Loucy (cell line): ENCODE data around the gene CENPF.

Source experiments
- H2AFZ ChIP-seq: fragments of 200-600 bp; sonication (generic); 2 replicates; pipeline ENCODE4 v1.6.0; 2016; ENCODE audit warnings: antibody characterized with exemption, mild to moderate bottlenecking, low read length, moderate library complexity
- H3F3A ChIP-seq: fragments of 200-600 bp; 2 replicates; pipeline ENCODE4 v1.6.0; 2016; ENCODE audit warnings: antibody characterized with exemption, low read depth, mild to moderate bottlenecking
- H3K27me3 ChIP-seq: fragments of 200-600 bp; sonication (generic); 2 replicates; pipeline ENCODE4 v1.6.1; 2014; ENCODE audit warnings: low read length, mild to moderate bottlenecking; ENCODE audit not compliant: insufficient read depth, poor library complexity, severe bottlenecking
- H3K36me3 ChIP-seq: fragments of 200-600 bp; sonication (generic); 2 replicates; pipeline ENCODE4 v1.6.1; 2016; ENCODE audit warnings: low read length; ENCODE audit not compliant: insufficient read depth
- H3K4me1 ChIP-seq: fragments of 200-600 bp; sonication (generic); 2 replicates; pipeline ENCODE4 v1.5.1; 2014; ENCODE audit warnings: low read length, mild to moderate bottlenecking; ENCODE audit not compliant: insufficient read depth, poor library complexity, severe bottlenecking
- H3K4me2 ChIP-seq: fragments of 200-600 bp; sonication (generic); 2 replicates; pipeline ENCODE4 v1.6.0; 2014; ENCODE audit warnings: antibody characterized with exemption, low read length, low read depth, mild to moderate bottlenecking; ENCODE audit not compliant: poor library complexity, severe bottlenecking
- H3K4me3 ChIP-seq: fragments of 200-600 bp; sonication (generic); 2 replicates; pipeline ENCODE4 v1.5.1; 2014; ENCODE audit warnings: low read length, mild to moderate bottlenecking, mixed read lengths; ENCODE audit not compliant: poor library complexity, severe bottlenecking
- H3K79me2 ChIP-seq: fragments of 200-600 bp; sonication (generic); 2 replicates; pipeline ENCODE4 v1.6.1; 2014; ENCODE audit warnings: low read length; ENCODE audit not compliant: insufficient read depth
- H3K9ac ChIP-seq: fragments of 200-600 bp; sonication (generic); 2 replicates; pipeline ENCODE4 v1.6.0; 2014; ENCODE audit warnings: mild to moderate bottlenecking, low read depth, low read length, moderate library complexity; ENCODE audit not compliant: poor library complexity, severe bottlenecking
- H3K9me2 ChIP-seq: fragments of 200-600 bp; sonication (generic); replicated peaks from 2 replicates; pipeline ENCODE4 v1.6.1; 2016; ENCODE audit warnings: low read depth, low read length, mixed read lengths
- H3K9me3 ChIP-seq: fragments of 200-600 bp; sonication (generic); 2 replicates; pipeline ENCODE4 v1.6.1; 2014; ENCODE audit warnings: mild to moderate bottlenecking, antibody characterized with exemption, low read length, low read depth; ENCODE audit not compliant: insufficient read depth
- H4K20me1 ChIP-seq: fragments of 200-600 bp; sonication (generic); 2 replicates; pipeline ENCODE4 v1.6.0; 2014; ENCODE audit warnings: antibody characterized with exemption, low read length, mild to moderate bottlenecking; ENCODE audit not compliant: insufficient read depth, poor library complexity, severe bottlenecking
- EZH2phosphoT487 ChIP-seq: fragments of 200-600 bp; IDR thresholded peaks from 2 replicates; pipeline ENCODE4 v1.6.1; 2018; ENCODE audit warnings: antibody characterized with exemption, mild to moderate bottlenecking, moderate library complexity, borderline replicate concordance
- TF ChIP-seq, protein P1 (sequence below): fragments of 200-600 bp; sonication (generic); conservative IDR thresholded peaks from 2 replicates; pipeline ENCODE4 v1.5.1; 2014; ENCODE audit warnings: mild to moderate bottlenecking, antibody characterized with exemption, low read length

The CENPF gene

GRCh38 chr1:214602764-214603657, at the start of gene CENPF:
CENPF (plus strand) TSS chr1:214603195; CDS start chr1:214613755, 10,560 bp downstream.
- Histone ChIP-seq H3K4me1 (peaks cover 23% of the 10 kb centered on the region), H3K79me2 (peaks cover 55% of the 10 kb centered on the region), H2AFZ (peak within 1 kb of the TSS; percentile 96), H4K20me1 (peaks cover 15% of the 10 kb centered on the region), H3K4me2 (peak within 1 kb of the TSS; percentile 96), H3K9ac (peak within 1 kb of the TSS; percentile 99), H3F3A (no peaks in the 10 kb centered on the region; the same call in 1 of the 2 replicates), H3K9me3 (no peaks in the 10 kb centered on the region), H3K36me3 (no peaks in the 10 kb centered on the region), H3K9me2 (no peaks in the 10 kb centered on the region), H3K27me3 (peaks cover 7% of the 10 kb centered on the region), H3K4me3 (peak within 1 kb of the TSS; percentile 93)
- no peak for TF ChIP-seq EZH2phosphoT487
- TF ChIP-seq, protein P1, sequence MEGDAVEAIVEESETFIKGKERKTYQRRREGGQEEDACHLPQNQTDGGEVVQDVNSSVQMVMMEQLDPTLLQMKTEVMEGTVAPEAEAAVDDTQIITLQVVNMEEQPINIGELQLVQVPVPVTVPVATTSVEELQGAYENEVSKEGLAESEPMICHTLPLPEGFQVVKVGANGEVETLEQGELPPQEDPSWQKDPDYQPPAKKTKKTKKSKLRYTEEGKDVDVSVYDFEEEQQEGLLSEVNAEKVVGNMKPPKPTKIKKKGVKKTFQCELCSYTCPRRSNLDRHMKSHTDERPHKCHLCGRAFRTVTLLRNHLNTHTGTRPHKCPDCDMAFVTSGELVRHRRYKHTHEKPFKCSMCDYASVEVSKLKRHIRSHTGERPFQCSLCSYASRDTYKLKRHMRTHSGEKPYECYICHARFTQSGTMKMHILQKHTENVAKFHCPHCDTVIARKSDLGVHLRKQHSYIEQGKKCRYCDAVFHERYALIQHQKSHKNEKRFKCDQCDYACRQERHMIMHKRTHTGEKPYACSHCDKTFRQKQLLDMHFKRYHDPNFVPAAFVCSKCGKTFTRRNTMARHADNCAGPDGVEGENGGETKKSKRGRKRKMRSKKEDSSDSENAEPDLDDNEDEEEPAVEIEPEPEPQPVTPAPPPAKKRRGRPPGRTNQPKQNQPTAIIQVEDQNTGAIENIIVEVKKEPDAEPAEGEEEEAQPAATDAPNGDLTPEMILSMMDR = no peak

DNA sequence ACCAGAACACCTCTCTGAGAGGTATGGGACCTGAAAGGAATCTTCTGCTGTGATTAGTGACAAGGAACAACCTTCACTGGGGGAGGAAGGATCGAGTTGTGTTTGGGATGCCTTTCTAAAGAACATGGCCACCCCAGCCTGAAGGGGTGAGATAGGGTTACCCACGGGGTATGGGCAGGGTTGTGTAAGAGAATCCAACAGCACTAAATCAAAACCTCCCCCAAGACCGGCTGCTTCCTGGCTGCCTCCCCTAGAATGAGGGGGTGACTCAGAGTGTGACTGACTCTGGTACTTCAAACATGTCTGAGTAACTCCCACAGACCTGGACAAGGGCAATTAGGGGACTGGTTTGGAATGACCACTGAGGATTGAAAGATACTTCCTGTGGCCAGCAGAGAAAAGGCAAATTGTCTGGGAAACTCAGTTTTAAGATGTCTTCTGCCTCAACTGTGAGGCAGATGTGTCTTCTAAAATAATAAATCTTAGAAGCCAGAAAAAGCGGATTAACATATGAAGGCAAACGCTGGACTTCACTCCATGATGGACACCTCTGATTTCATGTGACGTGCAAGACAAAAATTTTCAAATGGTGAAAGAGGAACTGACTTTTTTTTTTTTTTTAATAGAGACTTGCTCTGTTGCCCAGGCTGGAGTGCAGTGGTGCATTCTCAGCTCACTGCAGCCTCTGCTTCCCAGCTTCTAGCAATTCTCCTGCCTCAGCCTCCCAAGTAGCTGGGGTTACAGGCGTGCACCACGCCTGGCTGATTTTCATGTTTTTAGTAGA, 44.9 kb upstream of the CENPF start:
- no peaks in the 10 kb centered on the region for H3K4me1 ChIP-seq
- H4K20me1 ChIP-seq = no peaks in the 10 kb centered on the region
- no peaks in the 10 kb centered on the region for H3K9me3 ChIP-seq
- no peaks in the 10 kb centered on the region for H3K9me2 ChIP-seq
- no peak overlapping the region for H3K9ac ChIP-seq
- H3K27me3 ChIP-seq = no peaks in the 10 kb centered on the region
- H3K4me2 ChIP-seq = no peak overlapping the region
- H3K36me3 ChIP-seq = no peaks in the 10 kb centered on the region
- no peaks in the 10 kb centered on the region for H3F3A ChIP-seq
- no peak overlapping the region for H2AFZ ChIP-seq
- no peaks in the 10 kb centered on the region for H3K79me2 ChIP-seq
- no peak overlapping the region for H3K4me3 ChIP-seq
- TF ChIP-seq, protein P1 = no peak
- no peak for TF ChIP-seq EZH2phosphoT487

GRCh38 chr1:214563881-214564280, 39.1 kb upstream of the CENPF start:
- Histone ChIP-seq H3K9me3 (no peaks in the 10 kb centered on the region), H3K9me2 (no peaks in the 10 kb centered on the region), H3K4me3 (no peak overlapping the region), H3K4me1 (no peaks in the 10 kb centered on the region), H3K4me2 (no peak overlapping the region), H4K20me1 (no peaks in the 10 kb centered on the region), H3K79me2 (no peaks in the 10 kb centered on the region), H2AFZ (no peak overlapping the region), H3K27me3 (no peaks in the 10 kb centered on the region), H3K36me3 (no peaks in the 10 kb centered on the region), H3K9ac (no peak overlapping the region), H3F3A (no peaks in the 10 kb centered on the region)
- TF ChIP-seq, protein P1 = no peak
- no peak for TF ChIP-seq EZH2phosphoT487
